Endothelial cell of umbilical vein (primary cell): ENCODE results near the gene PTGES3. TPM values are rescaled to one million over a fixed set of nuclear protein-coding genes. Genes with fewer than 3 reads are reported as not detected.
A peak's percentile ranks its signal among the peaks of the same experiment; 100 is the strongest.

ENCODE experiments used
- BruUV-seq: library from RNA; stranded (reverse); fragments of 400-500 nt; replicated peaks from 2 replicates; lab custom pipeline; 2021; lab: Mats Ljungman, UMichigan
- CTCF ChIA-PET: fragments of 300-600, 350-600 bp; sonication (Branson Sonifier 250); formaldehyde crosslinking; loops from one replicate; lab custom pipeline; 2021; ENCODE audit warnings: antibody characterized with exemption, inconsistent platforms; lab: Charles Lee
- POLR2A ChIA-PET: fragments of 300-600, 350-600 bp; sonication (Branson Sonifier 250); formaldehyde crosslinking; loops from one replicate; lab custom pipeline; 2021; ENCODE audit warnings: antibody characterized with exemption, inconsistent platforms; lab: Charles Lee
- DNase-seq: peaks from one replicate; pipeline ENCODE4 v3.0.0-alpha.2; 2011; ENCODE audit warnings: low read depth, low spot score
- FAIRE-seq: peaks from 2 replicates; lab custom pipeline; 2011; peaks lifted over from hg19 to GRCh38; lab: Jason Lieb, UNC
- H2AFZ ChIP-seq: 2 replicates; pipeline ENCODE4 v1.6.0; 2012; ENCODE audit warnings: low read depth, low read length, control low read depth, inconsistent platforms
- H3K27ac ChIP-seq: 2 replicates; pipeline ENCODE4 v1.5.1; 2011; ENCODE audit warnings: low read depth, mild to moderate bottlenecking, control low read depth, low read length, moderate library complexity; ENCODE audit not compliant: insufficient read depth
- H3K27me3 ChIP-seq, 2 experiments: 2 replicates each; pipeline versions ENCODE4 v1.6.0 to v1.6.1; 2011; ENCODE audit warnings: low read length in 2 of 2, mixed read lengths in 1 of 2; ENCODE audit not compliant: control insufficient read depth in 2 of 2, insufficient read depth in 2 of 2
- H3K36me3 ChIP-seq, 2 experiments: 2 replicates in 1 of 2; 3 replicates in 1 of 2; pipeline ENCODE4 v1.5.1; 2011; ENCODE audit warnings: low read length in 2 of 2, mild to moderate bottlenecking in 1 of 2, moderate library complexity in 1 of 2; ENCODE audit not compliant: control insufficient read depth in 2 of 2, insufficient read depth in 2 of 2; ENCODE audit errors: extremely low read depth in 1 of 2
- H3K4me1 ChIP-seq: 3 replicates; pipeline ENCODE4 v1.5.1; 2011; ENCODE audit warnings: mild to moderate bottlenecking, low read length; ENCODE audit not compliant: control insufficient read depth, insufficient read depth; ENCODE audit errors: extremely low read depth
- H3K4me2 ChIP-seq: 2 replicates; pipeline ENCODE4 v1.6.1; 2011; ENCODE audit warnings: low read length, control low read depth, mixed read lengths; ENCODE audit not compliant: insufficient read depth
- H3K4me3 ChIP-seq, 3 experiments: fragments of 200-600 bp in 1 of 3; sonication (generic), shearing (Covaris generic) in 1 of 3; replicated peaks in 1 of 3; 2 replicates each; pipeline ENCODE4 v1.5.1; 2011 to 2016; ENCODE audit warnings: control low read depth in 3 of 3, low read length in 3 of 3, mild to moderate bottlenecking in 2 of 3, inconsistent platforms in 1 of 3, low read depth in 1 of 3, moderate library complexity in 1 of 3; ENCODE audit not compliant: insufficient read depth in 1 of 3
- H3K79me2 ChIP-seq: 2 replicates; pipeline ENCODE4 v1.6.0; 2012; ENCODE audit warnings: low read length, inconsistent platforms; ENCODE audit not compliant: control insufficient read depth, insufficient read depth
- H3K9ac ChIP-seq: replicated peaks from 2 replicates; pipeline ENCODE3; 2011; ENCODE audit warnings: low read length, control low read depth; ENCODE audit not compliant: insufficient read depth; ENCODE audit errors: extremely low read depth
- H3K9me1 ChIP-seq: replicated peaks from 3 replicates; pipeline ENCODE4 v1.6.0; 2011; ENCODE audit warnings: mild to moderate bottlenecking, low read length; ENCODE audit not compliant: control insufficient read depth, insufficient read depth; ENCODE audit errors: extremely low read depth
- H3K9me3 ChIP-seq: replicated peaks from 2 replicates; pipeline ENCODE4 v1.5.1; 2012; ENCODE audit warnings: low read length, inconsistent platforms; ENCODE audit not compliant: control insufficient read depth, insufficient read depth
- H4K20me1 ChIP-seq: replicated peaks from 2 replicates; pipeline ENCODE3; 2011; ENCODE audit warnings: mild to moderate bottlenecking, low read length; ENCODE audit not compliant: control insufficient read depth, insufficient read depth; ENCODE audit errors: extremely low read depth
- EZH2 ChIP-seq: IDR thresholded peaks from 2 replicates; pipeline ENCODE4 v1.6.1; 2012; ENCODE audit warnings: borderline replicate concordance, low read depth, mild to moderate bottlenecking, moderate library complexity, low read length, inconsistent platforms; ENCODE audit not compliant: severe bottlenecking
- FOS ChIP-seq: IDR thresholded peaks from 2 replicates; pipeline ENCODE4 v1.6.1; 2011; ENCODE audit warnings: mild to moderate bottlenecking, low read length, moderate library complexity, borderline replicate concordance; ENCODE audit not compliant: insufficient read depth
- GATA2 ChIP-seq: IDR thresholded peaks from 2 replicates; pipeline ENCODE4 v1.7.0; 2011; ENCODE audit warnings: low read depth, mild to moderate bottlenecking, moderate library complexity, mixed read lengths, low read length; ENCODE audit not compliant: insufficient read length, insufficient read depth
- JUN ChIP-seq: IDR thresholded peaks from 2 replicates; pipeline ENCODE4 v1.6.1; 2011; ENCODE audit warnings: borderline replicate concordance, low read depth; ENCODE audit not compliant: insufficient read length, insufficient read depth
- MYC ChIP-seq: IDR thresholded peaks from one replicate; pipeline ENCODE4 v1.6.1; 2011; ENCODE audit warnings: mild to moderate bottlenecking, low read depth, low read length
- POLR2A ChIP-seq: IDR thresholded peaks from 2 replicates; pipeline ENCODE4 v1.6.1; 2012; ENCODE audit warnings: low read depth, mild to moderate bottlenecking, control low read depth, low read length
- POLR2AphosphoS5 ChIP-seq: IDR thresholded peaks from 2 replicates; pipeline ENCODE4 v1.6.1; 2012; ENCODE audit warnings: low read depth, mild to moderate bottlenecking, control low read depth, low read length, moderate library complexity; ENCODE audit not compliant: insufficient read depth
- dilution Hi-C: fragments of 300-500 bp; cut with MboI; formaldehyde crosslinking; loops from one replicate; pipeline ENCODE4 v1.15.0; 2019; ENCODE audit warnings: low sequenced_read_pairs; ENCODE audit not compliant: extremely low pct_ligation_motif_present
- intact Hi-C: fragments of 100-400 bp; cut with micrococcal nuclease; formaldehyde crosslinking; loops from one replicate; pipeline ENCODE4 v1.10.0; 2022
- polyA plus RNA-seq, 4 experiments: library from polyadenylated mRNA; depleted of rRNA in 3 of 4; stranded (reverse) in 3 of 4; unstranded in 1 of 4; fragments of >200 nt; gene quantifications; 2 replicates each; pipeline versions ENCODE4 v1.2.1 to v1.2.3, GENCODE V29; 2011 to 2012; ENCODE audit warnings: missing spikeins in 1 of 4
- total RNA-seq: library from RNA; stranded (reverse); gene quantifications from 2 replicates; pipeline ENCODE4 v1.2.3, GENCODE V29; 2021
- TF ChIP-seq, protein P1 (sequence below), 2 donors: IDR thresholded peaks; 1 replicate in 1 of 2; 2 replicates in 1 of 2; pipeline ENCODE4 v1.5.1; 2011; ENCODE audit warnings: low read length in 2 of 2, mild to moderate bottlenecking in 2 of 2, moderate library complexity in 2 of 2, control low read depth in 1 of 2, inconsistent platforms in 1 of 2, low read depth in 1 of 2; ENCODE audit not compliant: insufficient read depth in 1 of 2; ENCODE audit errors: extremely low read depth in 1 of 2
- TF ChIP-seq, protein P2 (sequence below): IDR thresholded peaks from 2 replicates; pipeline ENCODE4 v1.6.1; 2011; ENCODE audit not compliant: insufficient read depth, insufficient read length

Gene PTGES3
- total and polyA plus RNA-seq, 2 donors (not counting 3 experiments of a cell fraction or from before 2014, with no cell fraction given) = 48.5 to 278 TPM

GRCh38 chr12:56722832-56723231 is 34.7 kb upstream of the PTGES3 start:
- Histone ChIP-seq H3K4me1 (peaks cover 33% of the 10 kb centered on the region), H3K9me3 (no peaks in the 10 kb centered on the region), H3K9ac (peak overlapping the region; percentile 90), H3K4me3 (peak overlapping the region in 2 of 3 experiments; percentile 85 to 86), H3K4me2 (peak overlapping the region; percentile 71), H3K9me1 (no peaks in the 10 kb centered on the region), H3K27ac (no peak overlapping the region), H3K36me3 (peaks cover 9 to 12% of the 10 kb centered on the region in 2 experiments), H3K79me2 (peaks cover 71% of the 10 kb centered on the region), H2AFZ (no peak overlapping the region), H3K27me3 (no peaks in the 10 kb centered on the region), H4K20me1 (peaks cover 9% of the 10 kb centered on the region)
- no peak for DNase-seq
- dilution Hi-C loops (no loop called here), intact Hi-C loops (no loop called here)
- ChIA-PET POLR2A (no interaction called here), CTCF (interaction anchor here (1.5 kb wide), 1 partner anchor 38 kb away, joined by 4 read pairs; no protein-coding TSS in a partner anchor)
- no TSS peak for BruUV-seq
- TF ChIP-seq JUN (no peak), FOS (no peak), MYC (no peak), POLR2A (no peak), POLR2AphosphoS5 (no peak), GATA2 (no peak), EZH2 (no peak)
- TF ChIP-seq, protein P1, sequence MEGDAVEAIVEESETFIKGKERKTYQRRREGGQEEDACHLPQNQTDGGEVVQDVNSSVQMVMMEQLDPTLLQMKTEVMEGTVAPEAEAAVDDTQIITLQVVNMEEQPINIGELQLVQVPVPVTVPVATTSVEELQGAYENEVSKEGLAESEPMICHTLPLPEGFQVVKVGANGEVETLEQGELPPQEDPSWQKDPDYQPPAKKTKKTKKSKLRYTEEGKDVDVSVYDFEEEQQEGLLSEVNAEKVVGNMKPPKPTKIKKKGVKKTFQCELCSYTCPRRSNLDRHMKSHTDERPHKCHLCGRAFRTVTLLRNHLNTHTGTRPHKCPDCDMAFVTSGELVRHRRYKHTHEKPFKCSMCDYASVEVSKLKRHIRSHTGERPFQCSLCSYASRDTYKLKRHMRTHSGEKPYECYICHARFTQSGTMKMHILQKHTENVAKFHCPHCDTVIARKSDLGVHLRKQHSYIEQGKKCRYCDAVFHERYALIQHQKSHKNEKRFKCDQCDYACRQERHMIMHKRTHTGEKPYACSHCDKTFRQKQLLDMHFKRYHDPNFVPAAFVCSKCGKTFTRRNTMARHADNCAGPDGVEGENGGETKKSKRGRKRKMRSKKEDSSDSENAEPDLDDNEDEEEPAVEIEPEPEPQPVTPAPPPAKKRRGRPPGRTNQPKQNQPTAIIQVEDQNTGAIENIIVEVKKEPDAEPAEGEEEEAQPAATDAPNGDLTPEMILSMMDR (IDR thresholded peaks at IDR 0.05; ENCODE audit: extremely low read depth in 1 of 2, insufficient read depth in 1 of 2, low read depth in 1 of 2, low read length in 2 of 2) = no peak
- TF ChIP-seq, protein P2, sequence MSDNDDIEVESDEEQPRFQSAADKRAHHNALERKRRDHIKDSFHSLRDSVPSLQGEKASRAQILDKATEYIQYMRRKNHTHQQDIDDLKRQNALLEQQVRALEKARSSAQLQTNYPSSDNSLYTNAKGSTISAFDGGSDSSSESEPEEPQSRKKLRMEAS = no peak
- no peak for FAIRE-seq
